ENCODE results near the gene KIRREL1. TPM values are rescaled to one million over a fixed set of nuclear protein-coding genes. Genes with fewer than 3 reads are reported as not detected.

KIRREL1 gene
- total RNA-seq, 1 donor from 2014 or later, result 39.5 TPM

DNA sequence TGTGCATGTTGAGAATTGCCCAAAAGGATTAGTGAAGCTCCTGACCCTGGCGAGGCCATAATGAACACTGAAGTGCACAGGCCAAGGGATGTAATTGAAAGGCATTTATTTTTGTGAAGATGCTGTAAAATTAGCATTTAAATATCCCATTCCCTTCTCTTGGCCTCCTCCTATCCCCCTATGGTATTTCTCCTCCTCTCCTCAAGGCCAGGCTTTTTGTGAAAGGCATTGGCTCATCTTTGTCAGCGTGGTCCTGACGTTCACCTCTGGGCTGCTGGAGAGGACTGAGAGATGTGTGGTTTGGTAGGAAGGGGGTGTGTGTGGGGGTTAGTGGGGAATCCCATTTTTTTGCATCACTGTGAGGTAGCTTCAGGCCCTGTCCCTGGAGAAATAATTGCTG lies 105.7 kb downstream of the KIRREL1 start:
- no peaks in the 10 kb centered on the region for H3K9me3 Mint-ChIP-seq
- H3K79me2 ChIP-seq (ENCODE audit: low read depth), result no peaks in the 10 kb centered on the region
- H3K27ac ChIP-seq, result no peak overlapping the region
- no peak overlapping the region for H3K4me2 ChIP-seq
- no peak overlapping the region for H2AFZ ChIP-seq (replicated peaks)
- peaks cover 57% of the 10 kb centered on the region for H3K4me1 ChIP-seq
- peaks cover 11% of the 10 kb centered on the region for H3K36me3 Mint-ChIP-seq
- no peak overlapping the region for H3K27ac Mint-ChIP-seq
- no peaks in the 10 kb centered on the region for H4K20me1 ChIP-seq (ENCODE audit: low read depth)
- no peaks in the 10 kb centered on the region for H3K9me3 ChIP-seq (ENCODE audit: low read depth)
- H3K27me3 ChIP-seq, result no peaks in the 10 kb centered on the region
- no peaks in the 10 kb centered on the region for H3K36me3 ChIP-seq
- DNase-seq (ENCODE audit: low spot score), result no peak
- H3K4me3 Mint-ChIP-seq, result no peak overlapping the region
- no peak overlapping the region for H3K9ac ChIP-seq
- H3K4me1 Mint-ChIP-seq, result peaks cover 43% of the 10 kb centered on the region
- H3K4me3 ChIP-seq, result no peak overlapping the region
- H3K27me3 Mint-ChIP-seq (ENCODE audit: insufficient read depth, low read depth), result peaks cover 15% of the 10 kb centered on the region
- H3F3A ChIP-seq (ENCODE audit: low read depth), result peaks cover 45% of the 10 kb centered on the region
- TF ChIP-seq, protein P1, sequence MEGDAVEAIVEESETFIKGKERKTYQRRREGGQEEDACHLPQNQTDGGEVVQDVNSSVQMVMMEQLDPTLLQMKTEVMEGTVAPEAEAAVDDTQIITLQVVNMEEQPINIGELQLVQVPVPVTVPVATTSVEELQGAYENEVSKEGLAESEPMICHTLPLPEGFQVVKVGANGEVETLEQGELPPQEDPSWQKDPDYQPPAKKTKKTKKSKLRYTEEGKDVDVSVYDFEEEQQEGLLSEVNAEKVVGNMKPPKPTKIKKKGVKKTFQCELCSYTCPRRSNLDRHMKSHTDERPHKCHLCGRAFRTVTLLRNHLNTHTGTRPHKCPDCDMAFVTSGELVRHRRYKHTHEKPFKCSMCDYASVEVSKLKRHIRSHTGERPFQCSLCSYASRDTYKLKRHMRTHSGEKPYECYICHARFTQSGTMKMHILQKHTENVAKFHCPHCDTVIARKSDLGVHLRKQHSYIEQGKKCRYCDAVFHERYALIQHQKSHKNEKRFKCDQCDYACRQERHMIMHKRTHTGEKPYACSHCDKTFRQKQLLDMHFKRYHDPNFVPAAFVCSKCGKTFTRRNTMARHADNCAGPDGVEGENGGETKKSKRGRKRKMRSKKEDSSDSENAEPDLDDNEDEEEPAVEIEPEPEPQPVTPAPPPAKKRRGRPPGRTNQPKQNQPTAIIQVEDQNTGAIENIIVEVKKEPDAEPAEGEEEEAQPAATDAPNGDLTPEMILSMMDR (IDR thresholded peaks at IDR 0.05), result no peak
- no peak for TF ChIP-seq EZH2 (IDR thresholded peaks at IDR 0.05)
- TF ChIP-seq EZH2phosphoT487 (IDR thresholded peaks at IDR 0.05), result no peak

DNA sequence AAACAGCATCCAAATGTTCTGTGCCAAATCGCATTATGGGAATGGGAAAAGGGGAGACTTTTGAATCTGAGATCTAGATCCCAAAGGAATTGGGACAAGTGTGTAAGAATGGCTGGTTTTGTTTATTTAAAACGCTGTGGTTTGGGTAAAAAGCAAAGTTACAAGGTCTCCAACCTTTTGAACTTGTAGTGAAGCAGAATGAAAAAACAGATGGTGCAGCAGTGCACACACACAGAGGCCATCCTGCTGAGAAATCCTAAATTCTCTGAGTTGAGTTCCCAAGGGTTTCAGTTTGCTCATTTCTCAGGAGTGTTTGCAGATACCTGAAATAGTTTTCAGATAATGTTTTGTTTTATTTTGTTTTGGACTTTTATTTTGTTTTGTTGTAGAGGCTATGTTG lies 107.1 kb downstream of the KIRREL1 start:
- peaks cover 70% of the 10 kb centered on the region for H3K4me1 ChIP-seq
- TF ChIP-seq EZH2 (IDR thresholded peaks at IDR 0.05) (no peak), EZH2phosphoT487 (IDR thresholded peaks at IDR 0.05) (no peak)
- TF ChIP-seq, protein P1 (IDR thresholded peaks at IDR 0.05), result no peak
- no peaks in the 10 kb centered on the region for H3K27me3 ChIP-seq
- Mint-ChIP-seq H3K27me3 (ENCODE audit: insufficient read depth, low read depth) (peaks cover 15% of the 10 kb centered on the region), H3K4me1 (peaks cover 55% of the 10 kb centered on the region), H3K36me3 (peaks cover 6% of the 10 kb centered on the region), H3K27ac (no peak overlapping the region), H3K9me3 (no peaks in the 10 kb centered on the region), H3K4me3 (no peak overlapping the region)
- H3K27ac ChIP-seq, result no peak overlapping the region
- peaks cover 58% of the 10 kb centered on the region for H3F3A ChIP-seq (ENCODE audit: low read depth)
- no peak overlapping the region for H3K9ac ChIP-seq
- no peak overlapping the region for H2AFZ ChIP-seq (replicated peaks)
- no peaks in the 10 kb centered on the region for H3K36me3 ChIP-seq
- H3K4me2 ChIP-seq, result no peak overlapping the region
- H3K9me3 ChIP-seq (ENCODE audit: low read depth), result no peaks in the 10 kb centered on the region
- no peak overlapping the region for H3K4me3 ChIP-seq
- no peaks in the 10 kb centered on the region for H3K79me2 ChIP-seq (ENCODE audit: low read depth)
- no peaks in the 10 kb centered on the region for H4K20me1 ChIP-seq (ENCODE audit: low read depth)
- no peak for DNase-seq (ENCODE audit: low spot score)

DNA sequence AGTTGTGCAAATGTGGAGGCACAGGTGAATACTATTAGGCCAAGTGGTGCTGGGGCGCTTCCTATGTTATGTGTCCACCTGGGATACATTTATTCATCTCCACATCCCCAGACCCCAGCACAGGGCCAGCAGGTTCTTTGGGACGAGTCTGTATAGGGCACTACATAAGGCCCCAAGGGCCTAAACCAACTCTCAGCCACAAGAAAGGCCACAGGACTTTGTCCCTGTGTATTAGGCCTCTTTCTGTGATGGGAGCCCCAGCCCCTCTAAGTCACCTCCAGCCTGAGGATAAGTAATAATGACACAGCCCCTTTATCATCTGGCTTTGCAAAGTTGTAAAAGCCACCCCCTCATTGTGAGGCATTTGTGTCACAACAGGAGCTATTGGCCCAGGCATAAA lies 108.0 kb downstream of the KIRREL1 start:
- Histone ChIP-seq H3K36me3 (no peaks in the 10 kb centered on the region), H3K9me3 (ENCODE audit: low read depth) (no peaks in the 10 kb centered on the region), H3K9ac (no peak overlapping the region), H3K4me2 (no peak overlapping the region), H4K20me1 (ENCODE audit: low read depth) (no peaks in the 10 kb centered on the region), H3K4me3 (no peak overlapping the region), H2AFZ (replicated peaks) (no peak overlapping the region), H3K27ac (no peak overlapping the region), H3F3A (ENCODE audit: low read depth) (peaks cover 65% of the 10 kb centered on the region), H3K79me2 (ENCODE audit: low read depth) (no peaks in the 10 kb centered on the region), H3K4me1 (peaks cover 79% of the 10 kb centered on the region), H3K27me3 (no peaks in the 10 kb centered on the region)
- DNase-seq (ENCODE audit: low spot score), result no peak
- H3K36me3 Mint-ChIP-seq, result peaks cover 5% of the 10 kb centered on the region
- H3K4me1 Mint-ChIP-seq, result peaks cover 62% of the 10 kb centered on the region
- H3K4me3 Mint-ChIP-seq, result no peak overlapping the region
- H3K9me3 Mint-ChIP-seq, result no peaks in the 10 kb centered on the region
- H3K27ac Mint-ChIP-seq, result no peak overlapping the region
- peaks cover 15% of the 10 kb centered on the region for H3K27me3 Mint-ChIP-seq (ENCODE audit: insufficient read depth, low read depth)
- TF ChIP-seq EZH2phosphoT487 (IDR thresholded peaks at IDR 0.05) (no peak), EZH2 (IDR thresholded peaks at IDR 0.05) (no peak)
- TF ChIP-seq, protein P1 (IDR thresholded peaks at IDR 0.05), result no peak

All from neural progenitor cell (in vitro differentiated cells).